ENCODE results near the gene RBL2.

RBL2 gene

GRCh38 chr16:53446090-53446489, 11.8 kb downstream of the RBL2 start:
- H3K27ac ChIP-seq (ENCODE audit: poor library complexity, severe bottlenecking): no peak overlapping the region
- H3K9me3 ChIP-seq (ENCODE audit: severe bottlenecking): no peaks in the 10 kb centered on the region
- DNase-seq (ENCODE audit: low spot score): no peak
- no peak overlapping the region for H3K4me3 ChIP-seq (ENCODE audit: severe bottlenecking)
- no peaks in the 10 kb centered on the region for H3K4me1 ChIP-seq (ENCODE audit: insufficient read depth, poor library complexity, severe bottlenecking)
- no peak for TF ChIP-seq CTCF (IDR thresholded peaks at IDR 0.05; ENCODE audit: poor library complexity, severe bottlenecking)
- no peaks in the 10 kb centered on the region for H3K27me3 ChIP-seq (ENCODE audit: insufficient read depth, poor library complexity, severe bottlenecking)
- no peak for ATAC-seq (ENCODE audit: low read depth)
- peaks cover 72% of the 10 kb centered on the region for H3K36me3 ChIP-seq (ENCODE audit: low read depth)

- Histone ChIP-seq H3K4me3 (ENCODE audit: severe bottlenecking) (no peak overlapping the region), H3K27ac (ENCODE audit: poor library complexity, severe bottlenecking) (no peak overlapping the region), H3K36me3 (ENCODE audit: low read depth) (peaks cover 71% of the 10 kb centered on the region), H3K4me1 (ENCODE audit: insufficient read depth, poor library complexity, severe bottlenecking) (no peaks in the 10 kb centered on the region), H3K27me3 (ENCODE audit: insufficient read depth, poor library complexity, severe bottlenecking) (no peaks in the 10 kb centered on the region), H3K9me3 (ENCODE audit: severe bottlenecking) (no peaks in the 10 kb centered on the region)
- DNase-seq (ENCODE audit: low spot score) (no peak), ATAC-seq (ENCODE audit: low read depth) (no peak)
- no peak for TF ChIP-seq CTCF (IDR thresholded peaks at IDR 0.05; ENCODE audit: poor library complexity, severe bottlenecking)
These were observed 15.7 kb downstream of the RBL2 start for GRCh38 chr16:53449816-53450517.

GRCh38 chr16:53453928-53454327, 19.7 kb downstream of the RBL2 start:
- H3K36me3 ChIP-seq (ENCODE audit: low read depth): peaks cover 76% of the 10 kb centered on the region
- no peaks in the 10 kb centered on the region for H3K9me3 ChIP-seq (ENCODE audit: severe bottlenecking)
- no peak overlapping the region for H3K4me3 ChIP-seq (ENCODE audit: severe bottlenecking)
- H3K4me1 ChIP-seq (ENCODE audit: insufficient read depth, poor library complexity, severe bottlenecking): no peaks in the 10 kb centered on the region
- H3K27me3 ChIP-seq (ENCODE audit: insufficient read depth, poor library complexity, severe bottlenecking): no peaks in the 10 kb centered on the region
- no peak overlapping the region for H3K27ac ChIP-seq (ENCODE audit: poor library complexity, severe bottlenecking)
- TF ChIP-seq CTCF (IDR thresholded peaks at IDR 0.05; ENCODE audit: poor library complexity, severe bottlenecking): no peak
- DNase-seq (ENCODE audit: low spot score) (no peak), ATAC-seq (ENCODE audit: low read depth) (no peak)

GRCh38 chr16:53456625-53457024, 22.4 kb downstream of the RBL2 start:
- no peaks in the 10 kb centered on the region for H3K9me3 ChIP-seq (ENCODE audit: severe bottlenecking)
- no peak for TF ChIP-seq CTCF (IDR thresholded peaks at IDR 0.05; ENCODE audit: poor library complexity, severe bottlenecking)
- peaks cover 92% of the 10 kb centered on the region for H3K36me3 ChIP-seq (ENCODE audit: low read depth)
- DNase-seq (ENCODE audit: low spot score) (no peak), ATAC-seq (ENCODE audit: low read depth) (no peak; the same call in 2 of the 3 replicates)
- no peaks in the 10 kb centered on the region for H3K27me3 ChIP-seq (ENCODE audit: insufficient read depth, poor library complexity, severe bottlenecking)
- no peaks in the 10 kb centered on the region for H3K4me1 ChIP-seq (ENCODE audit: insufficient read depth, poor library complexity, severe bottlenecking)
- H3K4me3 ChIP-seq (ENCODE audit: severe bottlenecking): no peak overlapping the region
- H3K27ac ChIP-seq (ENCODE audit: poor library complexity, severe bottlenecking): no peak overlapping the region

GRCh38 chr16:53457670-53458069, 23.4 kb downstream of the RBL2 start:
- no peak for ATAC-seq (ENCODE audit: low read depth)
- H3K27me3 ChIP-seq (ENCODE audit: insufficient read depth, poor library complexity, severe bottlenecking): no peaks in the 10 kb centered on the region
- no peaks in the 10 kb centered on the region for H3K4me1 ChIP-seq (ENCODE audit: insufficient read depth, poor library complexity, severe bottlenecking)
- no peak overlapping the region for H3K4me3 ChIP-seq (ENCODE audit: severe bottlenecking)
- H3K9me3 ChIP-seq (ENCODE audit: severe bottlenecking): no peaks in the 10 kb centered on the region
- H3K36me3 ChIP-seq (ENCODE audit: low read depth): peaks cover 92% of the 10 kb centered on the region
- no peak for DNase-seq (ENCODE audit: low spot score)
- H3K27ac ChIP-seq (ENCODE audit: poor library complexity, severe bottlenecking): no peak overlapping the region
- TF ChIP-seq CTCF (IDR thresholded peaks at IDR 0.05; ENCODE audit: poor library complexity, severe bottlenecking): no peak
